Measurements from ENCODE around the gene GRIN3B.

The GRIN3B gene

DNA sequence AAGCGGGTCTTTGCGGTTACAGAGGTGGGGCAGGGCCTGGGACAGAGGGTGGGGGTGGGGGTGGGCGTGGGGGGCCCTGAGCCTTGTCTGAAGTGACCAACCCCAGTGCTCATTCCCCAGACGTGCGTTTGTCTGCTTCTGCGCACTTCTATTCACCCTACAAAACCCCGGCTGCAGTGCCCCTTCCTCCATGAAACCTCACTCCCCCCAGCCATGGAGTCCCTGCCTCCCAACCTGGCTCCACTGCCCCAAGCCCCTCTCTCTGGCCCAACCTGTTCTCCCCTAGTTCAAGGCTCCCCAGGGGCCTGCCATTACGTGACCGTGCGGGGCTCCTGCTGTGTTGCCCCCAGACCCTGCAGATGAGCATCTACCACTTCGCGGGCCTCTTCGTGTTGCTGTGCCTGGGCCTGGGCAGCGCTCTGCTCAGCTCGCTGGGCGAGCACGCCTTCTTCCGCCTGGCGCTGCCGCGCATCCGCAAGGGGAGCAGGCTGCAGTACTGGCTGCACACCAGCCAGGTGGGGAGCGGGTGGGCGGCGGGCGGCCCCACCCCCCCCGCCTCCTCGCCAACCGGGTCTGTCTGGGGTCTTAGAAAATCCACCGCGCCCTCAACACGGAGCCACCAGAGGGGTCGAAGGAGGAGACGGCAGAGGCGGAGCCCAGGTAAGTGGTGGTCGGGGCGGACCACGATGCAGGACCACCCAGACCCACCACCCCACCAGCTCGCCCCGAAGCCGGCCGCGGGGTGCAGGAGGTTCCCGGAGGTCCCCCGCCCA is 8.2 kb downstream of the GRIN3B start:
- TF ChIP-seq, protein P1, sequence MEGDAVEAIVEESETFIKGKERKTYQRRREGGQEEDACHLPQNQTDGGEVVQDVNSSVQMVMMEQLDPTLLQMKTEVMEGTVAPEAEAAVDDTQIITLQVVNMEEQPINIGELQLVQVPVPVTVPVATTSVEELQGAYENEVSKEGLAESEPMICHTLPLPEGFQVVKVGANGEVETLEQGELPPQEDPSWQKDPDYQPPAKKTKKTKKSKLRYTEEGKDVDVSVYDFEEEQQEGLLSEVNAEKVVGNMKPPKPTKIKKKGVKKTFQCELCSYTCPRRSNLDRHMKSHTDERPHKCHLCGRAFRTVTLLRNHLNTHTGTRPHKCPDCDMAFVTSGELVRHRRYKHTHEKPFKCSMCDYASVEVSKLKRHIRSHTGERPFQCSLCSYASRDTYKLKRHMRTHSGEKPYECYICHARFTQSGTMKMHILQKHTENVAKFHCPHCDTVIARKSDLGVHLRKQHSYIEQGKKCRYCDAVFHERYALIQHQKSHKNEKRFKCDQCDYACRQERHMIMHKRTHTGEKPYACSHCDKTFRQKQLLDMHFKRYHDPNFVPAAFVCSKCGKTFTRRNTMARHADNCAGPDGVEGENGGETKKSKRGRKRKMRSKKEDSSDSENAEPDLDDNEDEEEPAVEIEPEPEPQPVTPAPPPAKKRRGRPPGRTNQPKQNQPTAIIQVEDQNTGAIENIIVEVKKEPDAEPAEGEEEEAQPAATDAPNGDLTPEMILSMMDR (IDR thresholded peaks at IDR 0.05): no peak
- Histone ChIP-seq H3K27ac (no peak overlapping the region), H3K36me3 (peaks cover 51% of the 10 kb centered on the region), H3K27me3 (peaks cover 11% of the 10 kb centered on the region), H3K4me1 (ENCODE audit: control insufficient read depth in 1 of 2, insufficient read depth in 1 of 2, low read depth in 1 of 2, low read length in 1 of 2) (no peaks in the 10 kb centered on the region), H3K4me3 (ENCODE audit: low read depth in 1 of 2, low read length in 1 of 2) (no peak overlapping the region), H3K9me3 (no peaks in the 10 kb centered on the region)

DNA sequence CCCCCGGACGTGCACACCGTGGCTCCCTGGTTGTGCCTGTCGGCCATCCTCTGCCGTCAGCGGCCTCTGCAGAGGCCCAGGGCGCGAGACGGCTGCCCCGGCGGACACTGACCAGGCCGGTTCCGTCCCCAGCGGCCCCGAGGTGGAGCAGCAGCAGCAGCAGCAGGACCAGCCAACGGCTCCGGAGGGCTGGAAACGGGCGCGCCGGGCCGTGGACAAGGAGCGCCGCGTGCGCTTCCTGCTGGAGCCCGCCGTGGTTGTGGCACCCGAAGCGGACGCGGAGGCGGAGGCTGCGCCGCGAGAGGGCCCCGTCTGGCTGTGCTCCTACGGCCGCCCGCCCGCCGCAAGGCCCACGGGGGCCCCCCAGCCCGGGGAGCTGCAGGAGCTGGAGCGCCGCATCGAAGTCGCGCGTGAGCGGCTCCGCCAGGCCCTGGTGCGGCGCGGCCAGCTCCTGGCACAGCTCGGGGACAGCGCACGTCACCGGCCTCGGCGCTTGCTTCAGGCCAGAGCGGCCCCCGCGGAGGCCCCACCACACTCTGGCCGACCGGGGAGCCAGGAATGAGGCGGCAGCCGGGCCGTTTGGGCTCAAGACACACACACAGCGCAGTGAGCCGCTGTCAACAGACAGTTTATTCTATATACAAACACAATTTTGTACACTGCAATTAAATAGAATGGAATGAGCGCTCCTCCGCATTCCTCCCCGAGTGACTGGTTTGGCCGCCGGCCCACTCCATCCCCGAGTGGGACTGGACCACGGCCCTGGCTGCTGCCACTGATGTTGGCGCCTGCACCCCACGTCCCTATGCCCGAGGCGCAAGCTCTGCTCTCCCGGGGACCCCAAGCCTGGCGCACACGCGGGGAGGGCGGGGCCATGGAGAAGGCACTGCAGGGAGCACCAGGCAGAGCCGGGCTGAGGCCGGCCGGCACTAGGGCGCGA is 9.1 kb downstream of the GRIN3B start:
- peaks cover 59% of the 10 kb centered on the region for H3K36me3 ChIP-seq
- H3K9me3 ChIP-seq: no peaks in the 10 kb centered on the region
- no peak overlapping the region for H3K4me3 ChIP-seq (ENCODE audit: low read depth in 1 of 2, low read length in 1 of 2)
- H3K27me3 ChIP-seq: peaks cover 3% of the 10 kb centered on the region
- H3K4me1 ChIP-seq (ENCODE audit: control insufficient read depth in 1 of 2, insufficient read depth in 1 of 2, low read depth in 1 of 2, low read length in 1 of 2): no peaks in the 10 kb centered on the region
- no peak overlapping the region for H3K27ac ChIP-seq
- TF ChIP-seq, protein P1 (IDR thresholded peaks at IDR 0.05): no peak

DNA sequence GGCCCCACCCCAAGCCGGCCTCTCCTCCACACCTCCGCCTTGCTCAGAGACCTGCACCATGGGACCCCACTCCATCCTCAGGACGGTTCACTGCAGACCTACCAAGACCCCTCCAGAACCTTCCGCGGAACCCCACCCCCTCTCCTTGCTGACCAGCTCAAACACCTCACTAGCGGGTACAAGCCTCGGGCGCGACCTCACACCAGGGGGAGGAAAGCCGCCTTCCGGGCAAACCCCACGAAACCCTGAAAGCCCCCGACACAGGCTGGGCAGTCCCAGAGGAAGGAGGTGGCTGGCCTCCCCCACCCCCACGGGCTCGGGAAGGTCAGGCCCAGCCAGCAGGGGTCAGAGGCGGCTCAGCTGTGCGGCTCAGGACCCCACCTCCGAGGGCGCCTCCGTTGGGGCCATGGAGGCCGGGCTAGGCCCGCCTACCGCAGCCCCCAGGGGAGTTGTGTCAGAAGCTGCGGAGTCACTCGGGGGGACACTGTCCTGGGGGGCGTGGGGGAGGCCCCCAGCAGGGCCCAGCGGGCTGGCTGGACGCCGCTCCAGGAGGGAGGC is 9.8 kb downstream of the GRIN3B start:
- Histone ChIP-seq H3K9me3 (no peaks in the 10 kb centered on the region), H3K27me3 (no peaks in the 10 kb centered on the region), H3K27ac (no peak overlapping the region), H3K36me3 (peaks cover 60% of the 10 kb centered on the region), H3K4me3 (ENCODE audit: low read depth in 1 of 2, low read length in 1 of 2) (no peak overlapping the region), H3K4me1 (ENCODE audit: control insufficient read depth in 1 of 2, insufficient read depth in 1 of 2, low read depth in 1 of 2, low read length in 1 of 2) (no peaks in the 10 kb centered on the region)
- TF ChIP-seq, protein P1 (IDR thresholded peaks at IDR 0.05): no peak

DNA sequence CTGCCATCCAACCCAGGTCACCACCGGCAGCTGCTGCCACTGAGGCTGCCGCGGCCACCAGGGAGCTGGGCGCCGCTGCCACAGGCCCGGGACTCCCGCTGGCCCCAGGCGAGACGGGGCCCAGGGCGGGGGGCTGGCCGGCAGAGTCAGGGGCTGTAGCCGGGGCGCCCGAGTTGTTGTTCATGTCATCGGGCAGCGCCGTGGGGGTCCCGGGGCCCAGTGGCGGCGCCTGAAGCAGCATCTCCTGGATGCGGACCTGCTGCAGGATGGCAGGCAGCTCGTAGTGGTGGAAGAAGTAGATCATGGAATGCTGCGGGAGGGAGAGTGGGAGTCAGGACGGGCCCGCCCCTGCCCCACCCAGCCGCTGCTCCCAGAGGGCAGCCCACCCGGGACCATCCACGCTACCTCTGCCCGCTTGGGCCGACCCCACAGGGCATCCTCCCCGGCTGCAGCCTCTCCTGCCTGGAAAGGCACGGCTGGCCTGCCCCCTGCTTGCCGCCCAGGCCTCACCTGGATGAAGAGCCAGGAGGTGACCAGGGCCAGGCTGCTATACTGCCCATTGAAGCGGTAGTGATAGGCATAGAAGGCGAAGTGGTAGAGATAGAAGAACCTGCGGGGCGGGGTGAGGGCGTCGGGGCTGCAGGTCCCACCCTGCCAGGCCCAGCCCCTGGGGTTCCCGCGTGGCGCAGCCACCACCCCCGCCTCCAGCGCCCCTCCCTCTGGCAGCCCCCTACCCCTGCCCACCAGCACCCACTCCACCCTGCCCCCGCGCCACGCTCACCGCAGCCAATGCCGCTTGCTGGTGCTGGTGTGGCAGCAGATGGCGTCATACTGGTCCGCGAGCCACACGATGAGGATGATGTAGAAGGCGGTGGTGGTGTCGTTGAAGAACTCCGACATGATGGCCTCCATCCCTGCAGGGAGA is 10.6 kb downstream of the GRIN3B start:
- H3K4me3 ChIP-seq (ENCODE audit: low read depth in 1 of 2, low read length in 1 of 2): no peak overlapping the region
- no peak overlapping the region for H3K27ac ChIP-seq
- no peaks in the 10 kb centered on the region for H3K4me1 ChIP-seq (ENCODE audit: control insufficient read depth in 1 of 2, insufficient read depth in 1 of 2, low read depth in 1 of 2, low read length in 1 of 2)
- TF ChIP-seq, protein P1 (IDR thresholded peaks at IDR 0.05): no peak
- no peaks in the 10 kb centered on the region for H3K9me3 ChIP-seq
- H3K36me3 ChIP-seq: peaks cover 60% of the 10 kb centered on the region
- H3K27me3 ChIP-seq: no peaks in the 10 kb centered on the region
